Sigmoid colon (tissue), 7 donors: Measurements from ENCODE around the gene FOLR1. TPM values are rescaled to one million over a fixed set of nuclear protein-coding genes. Genes with fewer than 3 reads are reported as not detected.

ENCODE experiments used
- DNase-seq: peaks from one replicate; pipeline ENCODE4 v3.0.0-alpha.2; 2019
- H3K27ac ChIP-seq, 4 donors: fragments of 200-600 bp; sonication (generic); one replicate each; pipeline ENCODE4 v1.5.1; 2016 to 2019; ENCODE audit warnings: mild to moderate bottlenecking in 1 of 4
- H3K27me3 ChIP-seq, 3 donors: fragments of 200-600 bp; sonication (generic); one replicate each; pipeline ENCODE4 v1.5.1; 2019; ENCODE audit warnings: mild to moderate bottlenecking in 1 of 3
- H3K36me3 ChIP-seq, 4 donors: fragments of 200-600 bp; sonication (generic); one replicate each; pipeline ENCODE4 v1.5.1; 2016 to 2019
- H3K4me1 ChIP-seq, 4 donors: fragments of 200-600 bp; sonication (generic); one replicate each; pipeline ENCODE4 v1.5.1; 2017 to 2019
- H3K4me3 ChIP-seq, 4 donors: fragments of 200-600 bp; sonication (generic); one replicate each; pipeline ENCODE4 v1.5.1; 2017 to 2019; ENCODE audit warnings: mild to moderate bottlenecking in 2 of 4, moderate library complexity in 1 of 4
- H3K9me3 ChIP-seq, 4 donors: fragments of 200-600 bp in 3 of 4; sonication (generic) in 3 of 4; one replicate each; pipeline versions ENCODE4 v1.5.1 to v1.6.1; 2013 to 2019
- EP300 ChIP-seq, 4 donors: sonication (generic); formaldehyde crosslinking; IDR thresholded peaks; one replicate each; pipeline ENCODE4 v1.6.1; 2017; ENCODE audit warnings: antibody characterized with exemption in 4 of 4
- POLR2A ChIP-seq, 2 donors: fragments of 450-650 bp; IDR thresholded peaks; one replicate each; pipeline ENCODE4 v1.6.1; 2016; ENCODE audit warnings: antibody characterized with exemption in 2 of 2, mild to moderate bottlenecking in 2 of 2, moderate library complexity in 2 of 2
- POLR2AphosphoS5 ChIP-seq, 4 donors: sonication (generic); formaldehyde crosslinking; IDR thresholded peaks; one replicate each; pipeline ENCODE4 v1.6.1; 2017; ENCODE audit warnings: antibody characterized with exemption in 4 of 4
- WGBS, 2 donors: extraction: QIAGEN DNeasy Blood & Tissue Kit; methylation state at CpG; one replicate each; pipeline ENCODE4 v1.1.7; 2013; 5-methylcytosine and 5-hydroxymethylcytosine counted together
- intact Hi-C: fragments of 100-400 bp; cut with DNase I; formaldehyde crosslinking; loops from one replicate; pipeline ENCODE4 v1.15.1; 2023
- polyA plus RNA-seq, 3 donors: library from polyadenylated mRNA; stranded (reverse); fragments of 200-250 nt; gene quantifications; one replicate each; pipeline ENCODE4 v1.2.3, GENCODE V29; 2013
- total RNA-seq, 4 donors: library from RNA; depleted of rRNA; stranded (reverse); fragments of >200 nt; gene quantifications; one replicate each; pipeline ENCODE4 v1.1.0, GENCODE V29; 2016
- TF ChIP-seq, protein P1 (sequence below), 4 experiments: fragments of 450-650 bp in 3 of 4; fragments of 200-600 bp in 1 of 4; IDR thresholded peaks; one replicate each; pipeline ENCODE4 v1.5.1; 2016 to 2019; ENCODE audit warnings: antibody characterized with exemption in 4 of 4, mild to moderate bottlenecking in 3 of 4, moderate library complexity in 2 of 4
- donor health status: healthy with polysubstance abuse.
- donor health status: Bipolar disorder and iron deficiency.
- donor health status: healthy.

The FOLR1 gene
- total and polyA plus RNA-seq, 7 donors: 0.15 to 0.71 TPM; not detected in 5

DNA sequence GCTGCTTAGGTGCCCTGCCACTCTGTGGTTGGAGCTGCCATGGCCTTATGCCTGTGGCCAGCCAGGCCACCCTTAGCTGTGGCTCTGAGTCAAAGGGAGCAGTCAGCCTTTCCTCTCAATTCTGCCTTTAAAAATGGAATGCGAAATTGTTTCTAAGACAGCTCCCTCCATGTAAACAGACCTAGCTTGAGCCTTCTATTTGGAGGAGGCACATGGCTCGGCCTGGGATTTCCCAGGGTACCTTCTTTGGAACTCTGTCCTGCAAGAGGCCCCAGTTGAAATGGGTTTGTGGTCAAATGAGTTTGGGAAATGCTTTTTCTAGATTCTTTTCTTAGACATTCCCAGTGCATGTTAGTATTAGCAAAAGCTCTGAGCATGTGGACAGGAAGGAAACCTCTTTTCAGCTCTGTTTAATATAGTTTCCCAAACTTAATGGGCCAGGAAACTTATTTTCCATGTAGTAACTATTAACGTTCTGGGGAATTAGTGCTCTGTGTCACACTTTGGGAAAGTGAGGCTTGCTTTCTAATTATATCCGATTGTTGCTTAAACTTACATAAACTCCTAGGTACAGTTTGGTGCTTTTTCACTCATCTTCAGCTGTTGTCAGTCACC is 44.2 kb downstream of the FOLR1 start:
- no peaks in the 10 kb centered on the region for H3K9me3 ChIP-seq
- H3K4me3 ChIP-seq: no peak overlapping the region
- 69 to 79% methylated on average over 4 of the region's 4 CpGs for WGBS, 2 donors
- peaks cover 0 to 60% (median 58%) of the 10 kb centered on the region in 4 donors for H3K4me1 ChIP-seq
- DNase-seq: peak; percentile 6
- H3K27me3 ChIP-seq: peaks cover 0 to 10% (median 6%) of the 10 kb centered on the region in 3 donors
- H3K36me3 ChIP-seq: peaks cover 38 to 68% (median 57%) of the 10 kb centered on the region in 4 donors
- TF ChIP-seq POLR2A (IDR thresholded peaks at IDR 0.05) (no peak), EP300 (IDR thresholded peaks at IDR 0.05) (no peak), POLR2AphosphoS5 (IDR thresholded peaks at IDR 0.05) (no peak)
- TF ChIP-seq, protein P1, sequence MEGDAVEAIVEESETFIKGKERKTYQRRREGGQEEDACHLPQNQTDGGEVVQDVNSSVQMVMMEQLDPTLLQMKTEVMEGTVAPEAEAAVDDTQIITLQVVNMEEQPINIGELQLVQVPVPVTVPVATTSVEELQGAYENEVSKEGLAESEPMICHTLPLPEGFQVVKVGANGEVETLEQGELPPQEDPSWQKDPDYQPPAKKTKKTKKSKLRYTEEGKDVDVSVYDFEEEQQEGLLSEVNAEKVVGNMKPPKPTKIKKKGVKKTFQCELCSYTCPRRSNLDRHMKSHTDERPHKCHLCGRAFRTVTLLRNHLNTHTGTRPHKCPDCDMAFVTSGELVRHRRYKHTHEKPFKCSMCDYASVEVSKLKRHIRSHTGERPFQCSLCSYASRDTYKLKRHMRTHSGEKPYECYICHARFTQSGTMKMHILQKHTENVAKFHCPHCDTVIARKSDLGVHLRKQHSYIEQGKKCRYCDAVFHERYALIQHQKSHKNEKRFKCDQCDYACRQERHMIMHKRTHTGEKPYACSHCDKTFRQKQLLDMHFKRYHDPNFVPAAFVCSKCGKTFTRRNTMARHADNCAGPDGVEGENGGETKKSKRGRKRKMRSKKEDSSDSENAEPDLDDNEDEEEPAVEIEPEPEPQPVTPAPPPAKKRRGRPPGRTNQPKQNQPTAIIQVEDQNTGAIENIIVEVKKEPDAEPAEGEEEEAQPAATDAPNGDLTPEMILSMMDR (IDR thresholded peaks at IDR 0.05): no peak
- intact Hi-C loops: loop anchor here (5.0 to 10.0 kb wide), 3 partner anchors 51 to 391 kb away; partner anchors contain the start of gene CLPB
- peak overlapping the region; percentile 38 to 81 (median 69) for H3K27ac ChIP-seq

DNA sequence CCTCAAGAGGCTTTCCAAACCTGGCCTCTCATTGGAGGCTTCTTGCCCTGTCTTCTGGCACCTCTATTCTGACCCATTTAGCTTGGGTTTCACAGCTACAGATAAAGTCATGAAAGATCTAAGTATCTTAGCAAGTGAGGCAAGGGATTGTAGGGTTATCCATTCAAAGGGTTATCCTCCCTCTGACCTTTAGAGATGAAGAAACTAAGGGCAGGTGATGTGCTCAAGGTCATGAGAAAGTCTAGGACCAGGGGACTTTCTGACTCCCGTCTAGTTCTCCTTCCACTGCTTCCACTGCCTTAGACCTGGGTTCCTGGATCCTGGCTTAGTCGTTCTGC is 44.8 kb downstream of the FOLR1 start:
- peaks cover 32 to 62% (median 52%) of the 10 kb centered on the region in 4 donors for H3K36me3 ChIP-seq
- no peak for TF ChIP-seq POLR2A (IDR thresholded peaks at IDR 0.05)
- no peak for TF ChIP-seq POLR2AphosphoS5 (IDR thresholded peaks at IDR 0.05)
- TF ChIP-seq, protein P1 (IDR thresholded peaks at IDR 0.05): no peak
- TF ChIP-seq EP300 (IDR thresholded peaks at IDR 0.05): no peak
- peak overlapping the region; percentile 77 to 81 (median 79) for H3K27ac ChIP-seq
- WGBS, 2 donors: 74 to 77% methylated on average over 2 of the region's 2 CpGs
- no peaks in the 10 kb centered on the region for H3K9me3 ChIP-seq
- H3K4me3 ChIP-seq: no peak overlapping the region
- intact Hi-C loops: loop anchor here (5.0 to 10.0 kb wide), 3 partner anchors 52 to 391 kb away; partner anchors contain the start of gene CLPB
- H3K27me3 ChIP-seq: peaks cover 0 to 16% (median 12%) of the 10 kb centered on the region in 3 donors
- DNase-seq: no peak
- peaks cover 0 to 60% (median 59%) of the 10 kb centered on the region in 4 donors for H3K4me1 ChIP-seq

DNA sequence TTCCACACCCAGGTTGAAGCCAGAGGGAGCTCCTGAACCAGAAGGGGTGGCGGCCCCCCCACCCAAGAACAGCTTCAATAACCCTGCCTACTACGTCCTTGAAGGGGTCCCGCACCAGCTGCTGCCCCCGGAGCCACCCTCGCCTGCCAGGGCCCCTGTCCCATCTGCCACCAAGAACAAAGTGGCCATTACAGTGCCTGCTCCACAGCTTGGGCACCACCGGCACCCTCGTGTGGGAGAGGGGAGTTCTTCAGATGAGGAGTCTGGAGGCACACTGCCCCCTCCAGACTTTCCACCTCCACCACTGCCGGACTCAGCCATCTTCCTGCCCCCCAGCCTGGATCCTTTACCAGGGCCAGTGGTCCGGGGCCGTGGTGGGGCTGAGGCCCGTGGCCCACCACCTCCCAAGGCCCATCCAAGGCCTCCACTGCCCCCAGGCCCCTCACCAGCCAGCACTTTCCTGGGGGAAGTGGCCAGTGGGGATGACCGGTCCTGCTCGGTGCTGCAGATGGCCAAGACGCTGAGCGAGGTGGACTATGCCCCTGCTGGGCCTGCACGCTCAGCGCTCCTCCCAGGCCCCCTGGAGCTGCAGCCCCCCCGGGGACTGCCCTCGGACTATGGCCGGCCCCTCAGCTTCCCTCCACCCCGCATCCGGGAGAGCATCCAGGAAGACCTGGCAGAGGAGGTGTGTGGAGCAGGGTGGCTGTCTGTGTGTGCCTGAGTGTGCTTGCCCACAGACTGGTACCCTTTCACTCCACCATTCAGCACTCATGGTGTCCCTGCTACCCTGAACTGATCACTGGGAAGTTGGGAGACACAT is 45.4 kb downstream of the FOLR1 start:
- H3K4me1 ChIP-seq: peaks cover 0 to 60% (median 59%) of the 10 kb centered on the region in 4 donors
- no peak for TF ChIP-seq EP300 (IDR thresholded peaks at IDR 0.05)
- TF ChIP-seq, protein P1 (IDR thresholded peaks at IDR 0.05): no peak
- TF ChIP-seq POLR2AphosphoS5 (IDR thresholded peaks at IDR 0.05): no peak
- TF ChIP-seq POLR2A (IDR thresholded peaks at IDR 0.05): no peak
- peaks cover 0 to 22% (median 18%) of the 10 kb centered on the region in 3 donors for H3K27me3 ChIP-seq
- H3K4me3 ChIP-seq: no peak overlapping the region
- H3K36me3 ChIP-seq: peaks cover 26 to 56% (median 46%) of the 10 kb centered on the region in 4 donors
- no peaks in the 10 kb centered on the region for H3K9me3 ChIP-seq
- intact Hi-C loops: loop anchor here (5.0 to 10.0 kb wide), 3 partner anchors 53 to 390 kb away; partner anchors contain the start of gene CLPB
- DNase-seq: peak; percentile 63
- H3K27ac ChIP-seq: peak overlapping the region; percentile 77 to 81 (median 79)
- 59 to 84% methylated on average over 22 of the region's 22 CpGs for WGBS, 2 donors

DNA sequence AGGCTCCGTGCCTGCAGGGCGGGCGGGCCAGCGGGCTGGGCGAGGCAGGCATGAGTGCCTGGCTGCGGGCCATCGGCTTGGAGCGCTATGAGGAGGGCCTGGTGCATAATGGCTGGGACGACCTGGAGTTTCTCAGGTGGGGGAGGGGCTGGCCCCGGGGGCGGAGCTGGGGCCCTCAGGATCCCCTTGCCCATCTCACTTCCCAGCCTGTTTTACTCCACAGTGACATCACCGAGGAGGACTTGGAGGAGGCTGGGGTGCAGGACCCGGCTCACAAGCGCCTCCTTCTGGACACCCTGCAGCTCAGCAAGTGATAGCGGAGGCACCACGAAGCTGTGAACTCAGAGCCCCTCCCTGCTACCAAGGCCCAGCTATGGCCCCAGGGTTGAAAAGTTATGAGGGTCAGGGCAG is 46.1 kb downstream of the FOLR1 start:
- intact Hi-C loops: loop anchor here (1.0 to 10.0 kb wide), 4 partner anchors 13 to 389 kb away; partner anchors contain the start of gene CLPB
- peaks cover 19 to 49% (median 39%) of the 10 kb centered on the region in 4 donors for H3K36me3 ChIP-seq

More for the DNA sequence above, 46.1 kb downstream of the FOLR1 start:
- no peak overlapping the region for H3K4me3 ChIP-seq
- peak; percentile 90 for DNase-seq
- no peak for TF ChIP-seq POLR2A (IDR thresholded peaks at IDR 0.05)
- TF ChIP-seq, protein P1 (IDR thresholded peaks at IDR 0.05): peak; percentile 69 to 78 (median 76)
- peak in 1 of 4 donors; percentile 13 for TF ChIP-seq POLR2AphosphoS5 (IDR thresholded peaks at IDR 0.05)
- H3K27me3 ChIP-seq: peaks cover 5 to 29% (median 24%) of the 10 kb centered on the region in 3 donors
- peaks cover 0 to 60% (median 59%) of the 10 kb centered on the region in 4 donors for H3K4me1 ChIP-seq
- H3K27ac ChIP-seq: peak overlapping the region; percentile 77 to 81 (median 79)
- H3K9me3 ChIP-seq: no peaks in the 10 kb centered on the region
- WGBS, 2 donors: 15 to 57% methylated on average over 16 of the region's 16 CpGs
